ENCODE measurements around the gene NRIP2. TPM values are rescaled to one million over a fixed set of nuclear protein-coding genes. Genes with fewer than 3 reads are reported as not detected.
"Not testable (repeated sequence)": the region's sequence is repeated elsewhere in the genome, so short reads cannot be mapped to it uniquely, and the experiment has no call there.

NRIP2 gene
- total RNA-seq, 4 donors from 2014 or later = not detected

GRCh38 chr12:2876431-2877046 is 41.7 kb upstream of the NRIP2 start:
- Histone ChIP-seq H3K4me3 (peak overlapping the region; percentile 95 to 99 (median 96)), H3K4me1 (peaks cover 0 to 16% (median 5%) of the 10 kb centered on the region in 4 donors), H3K27ac (peak overlapping the region; percentile 96 to 99 (median 96)), H3K36me3 (no peaks in the 10 kb centered on the region), H3K27me3 (no peaks in the 10 kb centered on the region), H3K9me3 (no peaks in the 10 kb centered on the region)
- no peak for TF ChIP-seq POLR2A (IDR thresholded peaks at IDR 0.05)
- TF ChIP-seq, protein P1, sequence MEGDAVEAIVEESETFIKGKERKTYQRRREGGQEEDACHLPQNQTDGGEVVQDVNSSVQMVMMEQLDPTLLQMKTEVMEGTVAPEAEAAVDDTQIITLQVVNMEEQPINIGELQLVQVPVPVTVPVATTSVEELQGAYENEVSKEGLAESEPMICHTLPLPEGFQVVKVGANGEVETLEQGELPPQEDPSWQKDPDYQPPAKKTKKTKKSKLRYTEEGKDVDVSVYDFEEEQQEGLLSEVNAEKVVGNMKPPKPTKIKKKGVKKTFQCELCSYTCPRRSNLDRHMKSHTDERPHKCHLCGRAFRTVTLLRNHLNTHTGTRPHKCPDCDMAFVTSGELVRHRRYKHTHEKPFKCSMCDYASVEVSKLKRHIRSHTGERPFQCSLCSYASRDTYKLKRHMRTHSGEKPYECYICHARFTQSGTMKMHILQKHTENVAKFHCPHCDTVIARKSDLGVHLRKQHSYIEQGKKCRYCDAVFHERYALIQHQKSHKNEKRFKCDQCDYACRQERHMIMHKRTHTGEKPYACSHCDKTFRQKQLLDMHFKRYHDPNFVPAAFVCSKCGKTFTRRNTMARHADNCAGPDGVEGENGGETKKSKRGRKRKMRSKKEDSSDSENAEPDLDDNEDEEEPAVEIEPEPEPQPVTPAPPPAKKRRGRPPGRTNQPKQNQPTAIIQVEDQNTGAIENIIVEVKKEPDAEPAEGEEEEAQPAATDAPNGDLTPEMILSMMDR (IDR thresholded peaks at IDR 0.05) = no peak
- DNase-seq = no peak

GRCh38 chr12:2868986-2869632 is 34.3 kb upstream of the NRIP2 start:
- H3K9me3 ChIP-seq, H3K27ac ChIP-seq, H3K4me3 ChIP-seq, H3K4me1 ChIP-seq, H3K36me3 ChIP-seq, DNase-seq, H3K27me3 ChIP-seq: not testable (repeated sequence)

DNA sequence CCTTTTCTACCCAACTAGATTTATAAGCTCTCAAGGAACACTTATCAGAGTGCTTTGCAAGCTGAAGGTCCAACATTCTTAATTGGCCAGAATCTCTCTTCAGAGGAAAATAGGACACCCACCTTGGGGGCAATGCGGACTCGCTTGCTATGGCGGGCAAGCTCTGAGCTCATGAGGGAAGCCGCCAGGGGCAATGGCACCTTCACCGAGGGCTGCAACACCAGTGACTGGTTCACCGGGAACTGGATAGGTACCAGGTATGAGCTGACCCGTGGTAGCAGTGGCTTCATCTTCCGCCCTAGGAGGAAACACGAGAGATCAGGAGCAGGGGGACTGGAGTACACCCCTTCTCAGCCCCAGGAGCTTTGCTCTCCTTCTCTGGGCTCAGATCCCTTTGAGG is 29.4 kb upstream of the NRIP2 start:
- Histone ChIP-seq H3K36me3 (peaks cover 0 to 3% (median 0%) of the 10 kb centered on the region in 3 donors), H3K4me3 (no peak overlapping the region), H3K9me3 (no peaks in the 10 kb centered on the region), H3K27me3 (no peaks in the 10 kb centered on the region), H3K4me1 (no peaks in the 10 kb centered on the region), H3K27ac (no peak overlapping the region)
- DNase-seq = no peak
- TF ChIP-seq POLR2A (IDR thresholded peaks at IDR 0.05) = no peak
- TF ChIP-seq, protein P1 (IDR thresholded peaks at IDR 0.05) = no peak

DNA sequence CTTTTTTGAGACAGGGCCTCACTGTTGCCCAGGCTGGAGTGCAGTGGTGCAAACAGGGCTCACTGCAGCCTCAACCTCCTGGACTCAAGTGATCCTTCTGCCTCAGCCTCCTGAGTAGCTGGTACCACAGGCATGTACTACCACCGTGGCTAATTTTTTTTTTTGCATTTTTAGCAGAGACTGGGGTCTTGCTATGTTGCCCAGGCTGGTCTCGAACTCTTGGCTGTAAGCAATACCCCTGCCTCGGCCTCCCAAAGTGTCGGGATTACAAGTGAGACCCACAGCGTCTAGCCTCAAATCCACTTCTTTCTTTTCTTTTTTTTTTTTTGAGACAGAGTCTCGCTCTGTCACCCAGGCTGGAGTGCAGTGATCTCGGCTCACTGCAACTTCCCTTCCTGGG is 28.6 kb upstream of the NRIP2 start:
- not testable (repeated sequence) for H3K9me3 ChIP-seq, H3K27me3 ChIP-seq, H3K27ac ChIP-seq, H3K4me1 ChIP-seq, H3K4me3 ChIP-seq, H3K36me3 ChIP-seq, DNase-seq

GRCh38 chr12:2862876-2863275 is 28.0 kb upstream of the NRIP2 start:
- H3K36me3 ChIP-seq = peaks cover 0 to 3% (median 0%) of the 10 kb centered on the region in 3 donors
- H3K27me3 ChIP-seq = no peaks in the 10 kb centered on the region
- TF ChIP-seq POLR2A (IDR thresholded peaks at IDR 0.05) = no peak
- TF ChIP-seq, protein P1 (IDR thresholded peaks at IDR 0.05) = no peak
- H3K9me3 ChIP-seq = no peaks in the 10 kb centered on the region
- no peak overlapping the region for H3K27ac ChIP-seq
- no peaks in the 10 kb centered on the region for H3K4me1 ChIP-seq
- H3K4me3 ChIP-seq = no peak overlapping the region
- DNase-seq = no peak

DNA sequence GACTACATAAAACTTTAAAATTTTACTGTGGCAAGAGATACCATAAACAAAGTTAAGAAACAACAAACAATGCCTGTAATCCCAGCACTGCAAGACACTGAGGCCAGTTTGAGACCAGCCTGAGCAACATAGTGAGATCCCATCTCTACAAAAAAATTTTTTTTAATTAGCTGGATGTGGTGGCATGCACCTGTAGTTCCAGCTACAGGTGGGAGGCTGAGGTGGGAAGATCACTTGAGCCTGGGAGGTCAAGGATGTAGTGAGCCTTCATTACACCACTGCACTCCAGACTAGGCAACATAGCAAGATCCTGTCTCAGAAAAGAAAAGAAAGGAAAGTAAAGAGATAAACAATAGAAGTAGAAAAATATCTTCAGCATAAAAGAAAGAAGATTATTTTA is 25.3 kb upstream of the NRIP2 start:
- Histone ChIP-seq H3K27me3 (no peaks in the 10 kb centered on the region), H3K36me3 (peaks cover 0 to 3% (median 0%) of the 10 kb centered on the region in 3 donors), H3K4me3 (no peak overlapping the region), H3K9me3 (no peaks in the 10 kb centered on the region), H3K4me1 (peaks cover 0 to 10% (median 0%) of the 10 kb centered on the region in 4 donors), H3K27ac (no peak overlapping the region)
- DNase-seq = no peak
- TF ChIP-seq, protein P1 (IDR thresholded peaks at IDR 0.05) = no peak
- TF ChIP-seq POLR2A (IDR thresholded peaks at IDR 0.05) = no peak

Data from Peyer's patch (tissue), 4 donors.